ENCODE measurements around the gene CLEC20A. TPM values are rescaled to one million over a fixed set of nuclear protein-coding genes. Genes with fewer than 3 reads are reported as not detected.
A peak's percentile ranks its signal among the peaks of the same experiment; 100 is the strongest.

Gene CLEC20A
- not detected in 2 replicates for polyA plus RNA-seq (2014; cell fraction: cytosol; rRNA removed)
- polyA plus RNA-seq (2014; cell fraction: nucleus; rRNA removed) = not detected in 2 replicates

GRCh38 chr1:178496410-178497135 lies at the start of gene CLEC20A:
CLEC20A (minus strand) TSS chr1:178496964; CDS start chr1:178496939, 25 bp downstream.
- no peak for DNase-seq (ENCODE audit: low spot score)

- DNase-seq (ENCODE audit: low spot score) = peak; percentile 63
Observed at GRCh38 chr1:178544531-178544930, 47.8 kb upstream of the CLEC20A start.

GRCh38 chr1:178543290-178543607 lies 46.5 kb upstream of the CLEC20A start:
- DNase-seq (ENCODE audit: low spot score) = no peak

GRCh38 chr1:178542554-178543289 lies 46.0 kb upstream of the CLEC20A start:
- DNase-seq (ENCODE audit: low spot score) = peak; percentile 85

- DNase-seq (ENCODE audit: low spot score) = peak; percentile 57
Observed at GRCh38 chr1:178541829-178542553, 45.2 kb upstream of the CLEC20A start.

GRCh38 chr1:178541379-178541778 lies 44.6 kb upstream of the CLEC20A start:
- no peak for DNase-seq (ENCODE audit: low spot score)

GRCh38 chr1:178540646-178541045 lies 43.9 kb upstream of the CLEC20A start:
- no peak for DNase-seq (ENCODE audit: low spot score)

GRCh38 chr1:178540204-178540603 lies 43.4 kb upstream of the CLEC20A start:
- no peak for DNase-seq (ENCODE audit: low spot score)

- DNase-seq (ENCODE audit: low spot score) = no peak
Observed at GRCh38 chr1:178539291-178539690, 42.5 kb upstream of the CLEC20A start.

- no peak for DNase-seq (ENCODE audit: low spot score)
Observed at GRCh38 chr1:178538192-178538916, 41.6 kb upstream of the CLEC20A start.

GRCh38 chr1:178537382-178538090 lies 40.8 kb upstream of the CLEC20A start:
- DNase-seq (ENCODE audit: low spot score) = no peak

GRCh38 chr1:178536844-178537371 lies 40.1 kb upstream of the CLEC20A start:
- no peak for DNase-seq (ENCODE audit: low spot score)

GRCh38 chr1:178536329-178536728 lies 39.6 kb upstream of the CLEC20A start:
- DNase-seq (ENCODE audit: low spot score) = no peak

- no peak for DNase-seq (ENCODE audit: low spot score)
Observed at GRCh38 chr1:178534137-178534868, 37.5 kb upstream of the CLEC20A start.

GRCh38 chr1:178533121-178533946 lies 36.6 kb upstream of the CLEC20A start:
- no peak for DNase-seq (ENCODE audit: low spot score)

GRCh38 chr1:178532392-178532791 lies 35.6 kb upstream of the CLEC20A start:
- DNase-seq (ENCODE audit: low spot score) = peak; percentile 75

GRCh38 chr1:178531887-178532286 lies 35.1 kb upstream of the CLEC20A start:
- no peak for DNase-seq (ENCODE audit: low spot score)

- DNase-seq (ENCODE audit: low spot score) = no peak
Observed at GRCh38 chr1:178530502-178530901, 33.7 kb upstream of the CLEC20A start.

- no peak for DNase-seq (ENCODE audit: low spot score)
Observed at GRCh38 chr1:178530037-178530402, 33.3 kb upstream of the CLEC20A start.
